ENCODE measurements around the gene OR2D3.
"Not testable (repeated sequence)": the region's sequence is repeated elsewhere in the genome, so short reads cannot be mapped to it uniquely, and the experiment has no call there.

The OR2D3 gene

DNA sequence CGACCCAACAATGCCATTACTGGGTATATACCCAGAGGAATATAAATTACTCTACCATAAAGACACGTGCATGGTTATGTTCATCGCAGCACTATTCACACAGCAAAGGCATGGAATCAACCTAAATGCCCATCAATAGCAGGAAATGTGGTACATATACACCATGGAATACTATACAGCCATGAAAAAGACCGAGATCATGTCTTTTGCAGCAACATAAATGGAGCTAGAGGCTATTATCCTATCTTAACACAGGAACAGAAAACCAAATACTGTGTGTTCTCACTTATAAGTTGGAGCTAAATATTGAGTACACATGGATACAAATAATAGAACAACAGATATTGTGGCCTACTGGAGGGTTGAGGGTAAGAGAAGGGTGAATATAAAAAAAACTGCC lies 32.0 kb upstream of the OR2D3 start:
- no peak overlapping the region for H3K4me3 ChIP-seq (replicated peaks; ENCODE audit: low read depth, low read length)
- TF ChIP-seq, protein P1, sequence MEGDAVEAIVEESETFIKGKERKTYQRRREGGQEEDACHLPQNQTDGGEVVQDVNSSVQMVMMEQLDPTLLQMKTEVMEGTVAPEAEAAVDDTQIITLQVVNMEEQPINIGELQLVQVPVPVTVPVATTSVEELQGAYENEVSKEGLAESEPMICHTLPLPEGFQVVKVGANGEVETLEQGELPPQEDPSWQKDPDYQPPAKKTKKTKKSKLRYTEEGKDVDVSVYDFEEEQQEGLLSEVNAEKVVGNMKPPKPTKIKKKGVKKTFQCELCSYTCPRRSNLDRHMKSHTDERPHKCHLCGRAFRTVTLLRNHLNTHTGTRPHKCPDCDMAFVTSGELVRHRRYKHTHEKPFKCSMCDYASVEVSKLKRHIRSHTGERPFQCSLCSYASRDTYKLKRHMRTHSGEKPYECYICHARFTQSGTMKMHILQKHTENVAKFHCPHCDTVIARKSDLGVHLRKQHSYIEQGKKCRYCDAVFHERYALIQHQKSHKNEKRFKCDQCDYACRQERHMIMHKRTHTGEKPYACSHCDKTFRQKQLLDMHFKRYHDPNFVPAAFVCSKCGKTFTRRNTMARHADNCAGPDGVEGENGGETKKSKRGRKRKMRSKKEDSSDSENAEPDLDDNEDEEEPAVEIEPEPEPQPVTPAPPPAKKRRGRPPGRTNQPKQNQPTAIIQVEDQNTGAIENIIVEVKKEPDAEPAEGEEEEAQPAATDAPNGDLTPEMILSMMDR (IDR thresholded peaks at IDR 0.05; ENCODE audit: low read length, missing control alignments) = no peak
- no peak for DNase-seq (ENCODE audit: low read depth)

DNA sequence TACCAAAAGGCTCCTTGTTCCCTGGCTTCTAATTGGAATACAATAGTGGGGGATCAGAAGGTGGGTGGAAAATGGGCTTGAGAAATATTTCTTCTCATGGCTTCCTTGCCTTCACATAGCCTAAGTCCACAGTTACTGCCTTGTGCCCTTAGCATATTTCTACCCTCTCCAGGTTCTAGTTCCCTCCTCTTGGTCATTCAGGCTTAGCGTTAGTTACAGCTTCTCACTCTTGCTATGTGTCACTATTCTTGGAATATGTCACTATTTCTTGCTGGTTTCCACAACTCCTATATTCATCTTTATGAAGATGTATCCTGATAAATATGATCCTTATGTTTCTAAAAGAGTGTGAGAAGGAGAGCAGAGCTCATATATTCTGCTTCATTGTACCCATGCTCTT lies 31.0 kb upstream of the OR2D3 start:
- H3K4me3 ChIP-seq (replicated peaks; ENCODE audit: low read depth, low read length) = no peak overlapping the region
- DNase-seq (ENCODE audit: low read depth) = no peak
- TF ChIP-seq, protein P1 (IDR thresholded peaks at IDR 0.05; ENCODE audit: low read length, missing control alignments) = no peak

DNA sequence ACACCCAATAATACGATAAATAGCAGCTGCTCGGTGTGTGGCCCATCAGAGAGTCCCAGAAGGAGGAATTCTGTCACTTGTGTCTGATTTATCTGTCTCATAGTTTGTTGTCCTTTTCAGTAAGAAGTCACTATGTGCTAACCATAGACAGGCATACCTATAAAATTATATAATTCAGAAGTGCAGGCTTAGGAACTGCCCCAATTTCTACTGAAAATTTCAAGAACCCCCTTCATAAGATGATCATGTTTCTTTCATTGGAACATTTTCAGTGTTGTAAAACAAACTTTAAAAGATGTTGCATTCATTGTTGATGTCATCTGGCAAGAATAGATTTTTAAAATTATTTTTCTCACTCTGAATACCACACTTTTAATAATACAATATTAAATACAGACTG lies 28.4 kb upstream of the OR2D3 start, which contains the start of gene OR2D2:
Gene OR2D2 (minus strand): TSS at position 101 of the 400 bp plus-strand sequence. CDS start 0 bp downstream, at position 101.
- H3K4me3 ChIP-seq (replicated peaks; ENCODE audit: low read depth, low read length) = no peak within 1 kb of the TSS
- TF ChIP-seq, protein P1 (IDR thresholded peaks at IDR 0.05; ENCODE audit: low read length, missing control alignments) = no peak
- no peak for DNase-seq (ENCODE audit: low read depth)

DNA sequence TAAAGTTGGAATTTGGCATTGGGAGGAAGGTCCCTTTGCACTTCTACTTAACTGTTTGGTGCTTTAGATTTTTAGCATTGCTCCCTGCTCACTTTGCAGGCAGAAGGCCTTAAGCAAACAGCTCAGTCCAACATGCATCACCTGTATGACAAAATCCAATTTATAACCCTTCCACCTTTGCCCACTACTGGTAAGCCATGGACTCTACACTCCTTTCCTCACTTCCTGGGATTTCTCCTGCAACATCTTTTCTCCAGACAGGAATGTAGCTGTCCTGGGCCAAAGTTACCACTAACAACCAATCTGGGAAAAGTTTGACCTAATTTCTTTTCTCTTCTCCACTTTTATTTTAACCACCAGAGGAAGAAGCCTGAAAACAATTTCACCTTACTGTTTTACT lies 26.7 kb upstream of the OR2D3 start:
- H3K4me3 ChIP-seq (replicated peaks; ENCODE audit: low read depth, low read length) = no peak overlapping the region
- no peak for DNase-seq (ENCODE audit: low read depth)
- TF ChIP-seq, protein P1 (IDR thresholded peaks at IDR 0.05; ENCODE audit: low read length, missing control alignments) = no peak

DNA sequence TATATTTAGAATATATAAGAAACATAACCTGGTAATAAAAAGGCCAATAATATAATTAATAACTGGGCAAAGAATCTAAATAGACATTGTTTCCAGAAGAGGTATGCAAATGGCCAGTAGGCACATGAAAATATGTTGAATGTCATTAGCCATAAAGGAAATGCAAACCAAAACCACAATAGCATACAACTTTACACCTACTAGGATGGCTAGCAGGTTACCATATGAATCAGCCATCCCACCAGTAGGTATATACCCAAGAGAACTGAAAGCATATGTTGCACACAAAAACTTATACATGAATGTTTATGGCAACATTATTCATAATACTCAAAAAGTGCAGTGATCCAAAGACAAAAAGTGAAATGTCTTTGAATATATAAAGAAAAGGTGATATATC lies 25.8 kb upstream of the OR2D3 start:
- TF ChIP-seq, protein P1 (IDR thresholded peaks at IDR 0.05; ENCODE audit: low read length, missing control alignments) = no peak
- no peak for DNase-seq (ENCODE audit: low read depth)
- H3K4me3 ChIP-seq (replicated peaks; ENCODE audit: low read depth, low read length) = no peak overlapping the region

DNA sequence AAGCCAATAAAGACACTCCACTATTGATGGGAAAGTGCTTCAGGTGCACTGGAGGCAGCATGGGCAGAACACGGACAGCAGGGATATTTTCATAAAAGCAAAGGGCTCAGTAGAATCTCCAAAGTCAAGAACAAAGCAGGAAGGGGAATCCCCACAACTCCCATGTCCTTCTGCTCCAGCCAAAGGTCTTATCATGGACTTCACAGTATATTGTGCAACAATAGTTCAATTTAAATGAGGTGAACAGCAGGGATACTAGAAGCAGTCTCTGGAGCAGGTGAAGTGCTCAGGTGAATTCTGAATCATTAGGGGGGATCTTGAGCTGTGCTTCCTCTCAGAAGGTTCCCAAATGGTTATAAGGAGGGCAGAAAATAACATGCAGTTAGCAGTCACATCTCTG lies 21.9 kb upstream of the OR2D3 start:
- no peak overlapping the region for H3K4me3 ChIP-seq (replicated peaks; ENCODE audit: low read depth, low read length)
- no peak for DNase-seq (ENCODE audit: low read depth)
- TF ChIP-seq, protein P1 (IDR thresholded peaks at IDR 0.05; ENCODE audit: low read length, missing control alignments) = no peak

DNA sequence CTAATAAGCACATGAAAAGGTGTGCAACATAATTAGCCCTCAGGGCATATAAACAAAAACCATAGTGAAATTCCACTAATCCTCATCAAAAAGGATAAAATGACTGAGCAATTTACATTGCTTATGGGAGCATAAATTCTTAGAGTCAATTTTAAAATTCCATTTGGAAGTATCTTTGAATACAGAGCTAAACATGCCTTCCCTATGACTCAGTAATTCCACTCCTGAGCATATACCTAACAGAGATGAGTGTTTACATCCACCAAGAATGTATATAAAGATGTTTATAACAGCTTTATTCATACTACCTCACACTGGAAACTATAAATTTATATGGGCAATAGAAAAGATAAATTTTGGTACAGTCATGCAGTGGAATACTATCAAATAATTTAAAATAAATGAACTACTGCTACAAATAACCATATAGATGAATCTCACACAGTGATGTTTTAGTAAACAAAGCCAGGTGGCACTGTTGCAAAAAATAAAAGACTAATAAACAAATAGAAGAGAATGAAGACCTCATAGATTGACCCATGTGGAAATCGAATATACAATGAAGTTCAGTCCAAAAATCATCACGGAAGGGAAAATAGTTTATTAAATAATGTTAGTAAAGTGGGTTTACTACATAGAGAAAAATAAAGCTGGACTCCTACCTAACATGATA lies 20.3 kb upstream of the OR2D3 start:
- DNase-seq (ENCODE audit: low read depth) = peak; percentile 8
- TF ChIP-seq, protein P1 (IDR thresholded peaks at IDR 0.05; ENCODE audit: low read length, missing control alignments) = peak; percentile 17
- no peak overlapping the region for H3K4me3 ChIP-seq (replicated peaks; ENCODE audit: low read depth, low read length)

DNA sequence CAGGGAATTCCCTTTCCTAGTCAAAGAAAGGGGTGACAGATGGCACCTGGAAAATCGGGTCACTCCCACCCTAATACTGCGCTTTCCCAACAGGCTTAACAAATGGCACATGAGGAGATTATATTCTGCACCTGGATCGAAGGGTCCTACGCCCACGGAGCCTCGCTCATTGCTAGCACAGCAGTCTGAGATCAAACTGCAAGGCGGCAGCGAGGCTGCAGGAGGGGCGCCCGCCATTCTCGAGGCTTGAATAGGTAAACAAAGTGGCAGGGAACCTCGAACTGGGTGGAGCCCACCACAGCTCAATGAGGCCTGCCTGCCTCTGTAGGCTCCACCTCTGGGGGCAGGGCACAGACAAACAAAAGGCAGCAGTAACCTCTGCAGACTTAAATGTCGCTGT lies 16.0 kb upstream of the OR2D3 start:
- not testable (repeated sequence) for DNase-seq (ENCODE audit: low read depth); H3K4me3 ChIP-seq (replicated peaks; ENCODE audit: low read depth, low read length)

All from fibroblast of pulmonary artery (primary cell).